Left colon (tissue), 2 donors: Measurements from ENCODE around the gene BCO2. TPM values are rescaled to one million over a fixed set of nuclear protein-coding genes. Genes with fewer than 3 reads are reported as not detected.

Experiments used
- total RNA-seq, 2 donors: library from RNA; stranded (reverse); fragmentation: NEBNext Ultra II Directional; extraction: Animal tissue kit (Norgen Biotek cat#: 25700); gene quantifications; one replicate each; pipeline ENCODE4 v1.2.1, GENCODE V29; 2021
- donor health status: DM: no; HTN: no; CAD: no.
- donor health status: DM: yes; HTN: yes; CAD: no.

The BCO2 gene
- total RNA-seq, 2 donors from 2014 or later, result 3.4 to 4.3 TPM

Other genes with a start within 250 kb of the BCO2 start
- gene DIXDC1, start 238.2 kb upstream of the BCO2 start, total RNA-seq, result 10 to 100 TPM in 1 of 2 donors, 1 to 10 TPM in 1; 7.7 to 14.2 TPM
- gene DLAT, start 150.1 kb upstream of the BCO2 start, total RNA-seq, result 10 to 100 TPM; 51.1 to 75.3 TPM
- under 1 TPM; 0.92 to 0.98 TPM for gene PIH1D2, start 101.5 kb upstream of the BCO2 start, total RNA-seq
- 10 to 100 TPM; 13.5 to 13.9 TPM for gene NKAPD1, start 101.2 kb upstream of the BCO2 start, total RNA-seq
- gene TIMM8B, start 88.8 kb upstream of the BCO2 start, total RNA-seq, result 10 to 100 TPM; 49.1 to 65.1 TPM
- 100 to 1,000 TPM; 215 to 252 TPM for gene SDHD, start 88.6 kb upstream of the BCO2 start, total RNA-seq
- gene IL18, start 11.4 kb upstream of the BCO2 start, total RNA-seq, result 100 to 1,000 TPM in 1 of 2 donors, 10 to 100 TPM in 1; 74.7 to 154 TPM
- gene TEX12, start 8.1 kb upstream of the BCO2 start, total RNA-seq, result under 1 TPM; 0.31 to 0.39 TPM
- 10 to 100 TPM; 33.0 to 36.6 TPM for gene PTS, start 50.9 kb downstream of the BCO2 start, total RNA-seq
- gene PLET1, start 85.3 kb downstream of the BCO2 start, total RNA-seq, result not detected